GM04504 (cell line): ENCODE results near the gene SCUBE1.

Source experiments
- DNase-seq: peaks from one replicate; pipeline ENCODE4 v3.0.0-alpha.2; 2012; ENCODE audit warnings: low read depth

The SCUBE1 gene

DNA sequence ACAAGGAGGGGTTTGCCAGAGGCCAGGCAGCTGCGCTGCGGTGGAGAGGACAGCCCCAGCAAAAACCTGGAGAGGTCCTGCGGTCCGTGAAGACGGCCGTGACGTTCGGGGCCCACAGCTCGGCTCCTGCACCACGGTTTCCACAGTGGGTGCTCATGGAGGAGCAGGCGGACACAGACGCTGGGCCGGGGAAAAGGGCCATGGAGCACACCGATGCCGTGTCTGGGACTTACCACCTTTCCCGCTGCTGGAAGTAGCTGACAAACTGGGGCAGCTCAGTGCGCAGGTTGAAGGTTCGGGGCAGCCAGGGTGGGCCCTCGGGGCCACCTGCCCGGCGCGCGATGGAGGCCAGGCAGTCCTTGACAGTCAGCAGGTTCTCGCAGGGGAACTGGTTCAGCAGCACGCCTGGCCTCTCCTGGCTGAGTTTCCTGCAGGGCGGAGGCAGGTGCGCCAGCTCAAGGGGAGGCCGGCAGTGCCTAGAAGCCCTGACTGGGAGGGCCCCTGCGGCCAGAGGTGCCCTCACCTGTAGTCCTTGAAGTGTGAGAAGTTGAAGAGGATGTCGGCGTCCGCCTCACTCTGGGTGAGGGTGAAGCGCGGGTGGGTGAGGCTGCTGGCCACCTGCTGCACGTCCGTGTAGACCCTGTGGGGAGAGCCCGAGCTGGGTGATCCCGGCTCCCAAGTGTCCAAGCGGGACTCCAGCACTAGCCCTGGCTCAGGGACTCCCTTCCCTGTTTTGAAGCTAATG is 169.0 kb downstream of the SCUBE1 start:
- no peak for DNase-seq

DNA sequence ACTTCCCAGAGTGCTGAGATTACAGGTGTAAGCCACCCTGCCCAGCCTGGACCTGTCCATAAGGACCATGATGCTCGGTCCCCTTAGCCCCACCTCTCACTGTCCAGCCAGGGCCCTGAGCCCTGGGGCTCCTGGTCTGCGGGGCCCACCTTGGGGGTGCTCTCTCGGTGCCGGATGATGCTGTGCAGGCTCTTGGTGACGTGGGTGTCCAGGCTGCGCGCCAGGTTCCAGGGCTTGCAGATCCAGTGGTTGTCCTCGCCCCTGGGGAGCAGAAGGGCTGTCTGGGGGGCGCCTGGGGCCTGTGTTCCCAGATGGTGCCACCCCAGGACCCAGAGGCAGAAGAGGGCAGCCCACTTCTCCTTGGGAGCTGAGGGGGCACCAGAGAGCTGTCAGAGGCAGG is 169.6 kb downstream of the SCUBE1 start:
- DNase-seq: no peak

DNA sequence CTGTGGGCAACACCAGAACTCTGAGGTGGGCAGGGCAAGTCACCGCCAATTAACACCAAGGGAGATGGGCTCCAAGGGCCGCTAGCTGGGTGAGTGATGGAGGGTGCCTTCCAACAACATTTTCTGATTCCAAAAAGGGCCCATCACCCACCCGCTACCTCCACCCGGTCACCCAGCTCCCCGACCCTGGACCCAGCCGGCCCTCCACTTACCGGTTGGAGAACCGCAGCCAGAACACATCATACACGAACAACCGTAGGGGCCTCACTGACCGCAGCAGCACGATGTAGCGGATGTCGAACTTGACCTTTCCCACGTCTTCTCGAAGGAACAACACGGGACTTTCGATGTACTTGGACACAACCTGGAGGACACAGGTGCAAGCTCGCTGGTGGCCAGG is 171.0 kb downstream of the SCUBE1 start:
- DNase-seq: no peak

DNA sequence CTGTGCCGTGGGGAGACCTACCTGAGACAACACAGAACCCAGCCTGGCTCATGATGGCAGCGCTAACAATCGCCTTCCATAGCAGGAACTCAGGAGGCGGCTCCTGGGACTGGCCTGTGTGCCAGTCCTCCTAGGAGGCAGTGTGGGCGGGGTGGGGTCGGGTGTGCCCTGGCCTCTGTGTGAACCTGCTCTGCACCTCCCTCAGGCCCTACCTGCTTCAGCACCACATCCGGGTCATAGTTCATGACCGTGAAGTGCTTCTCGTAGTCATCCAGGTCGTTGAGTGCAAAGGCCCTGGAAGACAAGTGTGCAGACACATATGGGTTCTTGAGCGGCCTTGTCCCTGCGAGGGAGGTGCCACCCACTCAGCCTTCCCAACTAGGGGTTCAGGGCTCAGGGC is 171.6 kb downstream of the SCUBE1 start:
- no peak for DNase-seq

GRCh38 chr22:43171019-43171491 is 172.1 kb downstream of the SCUBE1 start:
- DNase-seq: no peak

DNA sequence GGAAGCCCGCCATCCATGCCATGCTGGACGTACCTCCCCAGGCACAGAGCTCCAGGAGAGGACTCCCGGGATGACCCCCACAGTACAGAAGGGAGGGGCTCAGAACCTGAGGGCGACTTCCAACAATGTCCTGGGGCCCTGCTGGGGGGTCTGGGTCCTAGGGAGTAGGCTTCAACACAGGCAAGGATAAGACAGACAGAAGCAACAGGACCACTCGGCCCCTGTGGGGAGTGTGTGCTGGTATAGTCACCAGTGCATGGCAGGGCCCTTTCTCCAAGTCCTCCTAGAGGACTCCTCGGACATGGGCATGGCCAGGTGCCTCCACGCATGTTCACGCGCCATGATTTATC is 173.1 kb downstream of the SCUBE1 start:
- DNase-seq: no peak

DNA sequence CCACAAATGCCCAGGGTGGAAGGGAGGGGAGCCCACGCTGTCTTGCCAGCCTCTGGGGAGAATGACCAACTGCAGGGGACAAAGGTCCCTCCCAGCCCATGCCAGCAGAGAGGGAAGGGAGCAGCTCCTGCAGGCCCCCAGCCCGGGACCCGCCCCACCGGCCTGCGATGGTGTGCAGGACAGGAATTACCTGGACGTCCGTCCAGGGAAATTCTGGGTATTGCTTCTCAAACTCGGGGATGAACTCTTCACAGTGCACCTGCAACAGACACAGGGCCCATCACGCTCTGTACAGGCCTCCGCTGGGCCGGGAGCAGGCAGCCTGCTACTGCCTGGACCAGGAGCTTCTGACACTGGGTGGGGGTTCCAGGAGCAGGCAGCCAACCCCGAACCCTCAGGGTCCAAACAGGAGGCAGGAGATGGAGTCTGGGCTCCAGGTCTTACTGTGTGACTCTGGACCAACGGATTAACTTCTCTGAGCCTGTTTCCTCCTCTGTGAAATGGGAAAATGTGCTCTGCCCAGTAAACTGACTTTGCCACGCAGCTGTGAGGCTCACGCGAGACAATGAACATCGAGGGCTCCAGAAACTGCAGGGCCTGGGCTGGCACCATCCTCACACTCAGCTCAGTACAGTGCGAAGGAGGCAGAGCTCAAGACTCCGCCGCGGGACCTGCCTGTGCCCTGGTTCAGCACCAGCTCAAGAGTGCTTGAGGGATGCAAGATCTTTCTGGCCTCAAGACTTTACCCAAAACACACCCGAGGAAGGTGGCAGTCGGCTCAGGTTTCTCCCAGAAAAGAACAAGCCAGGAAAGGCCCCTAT is 173.7 kb downstream of the SCUBE1 start:
- DNase-seq: no peak

GRCh38 chr22:43168471-43169309 is 174.5 kb downstream of the SCUBE1 start:
- DNase-seq: no peak

- DNase-seq: no peak
Measured at GRCh38 chr22:43167001-43167589, 176.1 kb downstream of the SCUBE1 start.

DNA sequence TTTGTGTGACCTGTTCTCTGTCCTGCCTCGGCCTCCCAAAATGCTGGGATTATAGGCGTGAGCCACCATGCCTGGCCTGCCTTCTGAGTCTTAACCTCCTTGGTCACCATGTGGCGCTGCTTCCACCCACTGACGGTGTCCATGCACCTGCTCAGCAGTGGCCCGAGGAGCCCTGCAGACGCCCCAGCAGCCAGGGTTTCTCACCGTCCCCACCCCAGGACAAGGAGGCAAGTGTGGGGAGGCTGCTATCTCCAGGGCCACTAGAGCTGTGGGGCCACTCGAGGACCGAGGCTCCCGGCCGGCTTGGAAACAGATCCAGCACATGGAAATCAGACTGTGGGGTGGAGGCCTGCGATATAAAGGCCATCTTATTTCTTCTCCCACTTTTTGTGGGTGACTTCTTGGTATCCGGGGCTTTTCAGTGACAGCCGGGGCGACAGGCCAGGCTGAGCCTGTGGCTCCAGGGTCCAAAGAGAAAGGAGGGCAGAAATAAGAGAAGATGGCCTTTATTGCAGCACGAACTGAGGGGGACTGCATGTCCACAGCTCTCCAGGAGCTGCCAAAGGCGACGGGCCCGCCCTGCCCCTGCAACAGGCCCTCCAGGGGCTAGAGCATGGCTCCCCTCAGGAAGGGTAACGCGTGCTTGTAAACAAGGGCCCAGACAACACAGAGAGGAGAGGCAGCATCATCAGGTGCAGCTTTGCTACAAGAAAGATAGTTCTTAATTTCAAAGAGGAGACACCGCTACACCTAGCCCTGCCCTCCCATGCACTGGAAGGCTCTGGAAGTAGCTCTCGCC is 176.8 kb downstream of the SCUBE1 start:
- DNase-seq: no peak

DNA sequence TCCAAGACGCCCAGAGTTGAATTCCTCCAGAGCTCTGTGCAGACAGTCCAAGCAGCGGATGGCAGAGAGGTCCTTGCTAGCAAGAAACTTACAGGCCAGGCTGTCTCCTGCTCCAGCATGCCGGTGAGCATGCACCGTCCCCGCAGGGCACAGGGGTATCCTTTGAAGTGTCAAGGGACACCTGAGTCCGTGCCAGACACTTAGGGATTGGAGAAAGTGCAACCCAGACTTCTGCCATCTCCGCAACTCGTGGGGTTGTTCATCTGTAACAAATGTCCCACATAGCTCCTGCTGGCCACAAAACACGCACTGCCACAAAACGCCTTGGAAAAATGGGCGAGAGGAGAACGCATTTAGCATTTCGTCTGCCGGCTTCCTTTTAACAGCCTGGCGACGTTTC is 178.5 kb downstream of the SCUBE1 start:
- no peak for DNase-seq

GRCh38 chr22:43163241-43163795 is 179.9 kb downstream of the SCUBE1 start:
- DNase-seq: no peak

DNA sequence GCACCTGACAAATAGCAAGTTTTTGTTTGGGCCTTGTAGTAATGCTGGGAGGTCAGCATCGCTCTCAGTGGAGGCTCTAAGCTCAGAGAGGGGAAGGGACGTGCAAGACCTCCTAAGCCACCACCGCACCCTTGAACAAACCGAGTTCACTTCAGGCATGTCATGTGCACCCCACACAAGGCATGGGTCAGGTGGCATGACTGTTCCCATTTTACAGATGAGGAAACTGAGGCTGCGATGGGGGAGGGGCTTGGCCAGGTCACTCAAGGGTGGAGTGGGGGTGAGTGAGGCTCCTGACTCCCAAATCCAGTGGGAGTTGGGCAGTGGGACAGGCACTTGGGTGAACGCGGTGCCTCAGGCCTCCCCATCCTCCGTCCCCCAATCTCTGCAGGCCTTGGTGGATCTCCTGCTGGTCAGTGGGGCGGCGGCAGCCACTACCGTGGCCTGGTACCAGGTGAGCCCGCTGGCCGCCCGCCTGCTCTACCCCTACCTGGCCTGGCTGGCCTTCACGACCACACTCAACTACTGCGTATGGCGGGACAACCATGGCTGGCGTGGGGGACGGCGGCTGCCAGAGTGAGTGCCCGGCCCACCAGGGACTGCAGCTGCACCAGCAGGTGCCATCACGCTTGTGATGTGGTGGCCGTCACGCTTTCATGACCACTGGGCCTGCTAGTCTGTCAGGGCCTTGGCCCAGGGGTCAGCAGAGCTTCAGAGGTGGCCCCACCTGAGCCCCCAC is 180.6 kb downstream of the SCUBE1 start:
- no peak for DNase-seq

DNA sequence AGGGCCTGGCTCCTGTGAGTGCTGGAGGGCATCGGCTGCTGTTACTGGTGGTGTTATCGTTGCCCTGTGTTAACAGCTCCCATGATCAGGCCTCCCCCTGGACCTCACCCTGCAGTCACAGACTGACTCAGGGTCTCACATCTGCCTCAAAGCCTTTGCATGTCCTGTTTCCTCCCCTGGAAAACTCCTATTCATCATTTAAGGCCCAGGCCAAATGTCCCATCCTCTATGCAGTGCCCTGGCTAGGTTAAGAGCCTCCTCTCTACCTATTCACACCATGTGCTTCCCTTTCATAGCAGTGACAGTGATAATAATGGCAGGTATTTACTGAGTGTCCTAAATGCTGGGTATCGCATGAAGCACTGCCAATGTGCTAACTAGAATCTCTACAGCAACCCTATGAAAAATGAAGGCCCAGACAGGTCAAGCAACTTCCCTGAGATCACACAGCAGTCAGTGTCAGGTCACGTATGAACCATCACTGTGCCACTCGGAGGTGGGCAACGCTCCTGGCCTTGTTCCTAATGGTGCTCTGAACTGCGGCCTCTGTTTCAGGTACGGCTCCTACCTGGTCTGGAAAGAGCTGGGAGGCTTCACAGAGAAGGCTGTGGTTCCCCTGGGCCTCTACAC is 182.6 kb downstream of the SCUBE1 start:
- no peak for DNase-seq

DNA sequence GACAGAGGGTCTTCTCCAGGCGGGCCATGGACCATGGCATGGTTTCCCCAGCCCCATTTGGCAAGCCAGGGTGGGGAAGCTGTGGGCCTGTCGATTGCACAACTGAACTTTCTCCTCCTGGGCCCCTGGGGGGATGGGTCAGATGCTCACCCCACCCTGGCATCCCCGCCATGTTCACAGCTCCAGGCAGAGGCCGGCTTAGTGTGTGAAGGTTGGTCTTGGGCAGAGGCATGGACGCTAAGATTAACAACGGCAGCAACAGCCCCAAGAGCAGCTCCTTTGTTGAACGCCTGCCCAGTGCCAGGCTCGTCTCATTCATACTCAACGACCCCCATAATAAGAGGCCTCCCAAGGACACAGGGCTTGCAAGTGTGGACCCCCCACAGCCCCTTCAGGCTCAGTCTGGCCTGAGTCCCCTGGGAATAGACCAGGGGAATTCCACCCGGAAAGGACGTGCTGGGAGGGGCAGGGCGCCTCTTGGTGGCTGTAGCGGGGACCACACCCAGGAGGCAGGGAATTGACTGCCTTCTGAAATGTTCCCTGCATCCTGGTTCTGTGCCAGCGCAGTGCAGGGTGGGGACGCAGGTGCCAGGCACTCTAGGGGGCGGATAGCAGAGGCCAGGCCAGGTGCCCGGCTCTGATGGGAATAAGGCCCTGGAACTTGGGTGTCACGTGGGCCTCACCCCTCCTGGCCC is 183.5 kb downstream of the SCUBE1 start:
- no peak for DNase-seq

- no peak for DNase-seq
Measured at GRCh38 chr22:43158778-43159483, 184.2 kb downstream of the SCUBE1 start.

- no peak for DNase-seq
Measured at GRCh38 chr22:43157874-43158546, 185.2 kb downstream of the SCUBE1 start.

- no peak for DNase-seq
Measured at GRCh38 chr22:43156413-43156812, 186.8 kb downstream of the SCUBE1 start.
